IPS-15b (cell line): Measurements from ENCODE around the gene PPIE.

ENCODE experiments used
- H3K27me3 ChIP-seq: one replicate; pipeline ENCODE4 v1.6.1; 2013; ENCODE audit warnings: low read length; ENCODE audit not compliant: control insufficient read depth, insufficient read depth
- H3K36me3 ChIP-seq: one replicate; pipeline ENCODE4 v1.6.1; 2013; ENCODE audit warnings: low read length; ENCODE audit not compliant: control insufficient read depth, insufficient read depth
- H3K4me1 ChIP-seq: one replicate; pipeline ENCODE4 v1.6.1; 2013; ENCODE audit warnings: mild to moderate bottlenecking, low read length; ENCODE audit not compliant: control insufficient read depth, insufficient read depth
- H3K4me3 ChIP-seq: one replicate; pipeline ENCODE4 v1.5.1; 2013; ENCODE audit warnings: low read depth, low read length
- H3K9ac ChIP-seq: one replicate; pipeline ENCODE4 v1.6.1; 2013; ENCODE audit warnings: low read depth, mild to moderate bottlenecking, low read length
- H3K9me3 ChIP-seq: one replicate; pipeline ENCODE4 v1.6.1; 2013; ENCODE audit warnings: mild to moderate bottlenecking, low read length; ENCODE audit not compliant: control insufficient read depth, insufficient read depth

The PPIE gene

GRCh38 chr1:39738622-39739366 lies at the start of gene PPIE:
TSS of gene PPIE (plus strand) at chr1:39738882. CDS start at chr1:39738901, 19 bp downstream.
- no peaks in the 10 kb centered on the region for H3K4me1 ChIP-seq
- peaks cover 45% of the 10 kb centered on the region for H3K27me3 ChIP-seq
- no peaks in the 10 kb centered on the region for H3K36me3 ChIP-seq
- peak within 1 kb of the TSS; percentile 97 for H3K4me3 ChIP-seq
- H3K9ac ChIP-seq = peak within 1 kb of the TSS; percentile 93
- H3K9me3 ChIP-seq = no peaks in the 10 kb centered on the region

GRCh38 chr1:39689214-39689613 lies 49.5 kb upstream of the PPIE start:
- no peaks in the 10 kb centered on the region for H3K9me3 ChIP-seq

DNA sequence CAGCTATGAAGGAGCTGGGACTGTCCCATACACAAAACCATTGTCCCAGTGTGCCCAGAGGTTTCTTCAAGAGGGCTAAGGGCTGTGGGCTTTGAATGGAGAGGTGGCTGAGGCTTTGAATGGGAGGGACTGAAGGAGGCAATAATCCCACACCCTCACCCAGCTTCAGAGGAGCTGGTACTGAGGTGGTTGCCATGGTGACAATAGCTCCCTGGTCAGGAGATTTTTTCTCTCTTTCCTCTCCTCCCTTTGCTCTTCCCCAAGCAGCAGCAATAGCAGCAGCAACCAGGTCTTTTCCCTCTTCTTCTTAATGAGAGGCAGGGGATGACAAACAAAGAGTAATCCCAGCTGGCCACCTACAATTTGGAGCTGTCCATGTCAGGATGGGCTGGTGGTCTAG lies 49.0 kb upstream of the PPIE start:
- no peak overlapping the region for H3K9ac ChIP-seq
- no peaks in the 10 kb centered on the region for H3K36me3 ChIP-seq
- H3K4me1 ChIP-seq = no peaks in the 10 kb centered on the region
- H3K27me3 ChIP-seq = peaks cover 93% of the 10 kb centered on the region
- H3K9me3 ChIP-seq = no peaks in the 10 kb centered on the region
- peak overlapping the region; percentile 13 for H3K4me3 ChIP-seq

More at GRCh38 chr1:39689214-39689613, 49.5 kb upstream of the PPIE start:
- Histone ChIP-seq H3K36me3 (no peaks in the 10 kb centered on the region), H3K27me3 (peaks cover 93% of the 10 kb centered on the region), H3K4me1 (no peaks in the 10 kb centered on the region), H3K9ac (no peak overlapping the region), H3K4me3 (peak overlapping the region; percentile 13)

- Histone ChIP-seq H3K27me3 (peaks cover 93% of the 10 kb centered on the region), H3K4me3 (peak overlapping the region; percentile 8), H3K4me1 (no peaks in the 10 kb centered on the region)
Observed at GRCh38 chr1:39690225-39690624, 48.5 kb upstream of the PPIE start.

DNA sequence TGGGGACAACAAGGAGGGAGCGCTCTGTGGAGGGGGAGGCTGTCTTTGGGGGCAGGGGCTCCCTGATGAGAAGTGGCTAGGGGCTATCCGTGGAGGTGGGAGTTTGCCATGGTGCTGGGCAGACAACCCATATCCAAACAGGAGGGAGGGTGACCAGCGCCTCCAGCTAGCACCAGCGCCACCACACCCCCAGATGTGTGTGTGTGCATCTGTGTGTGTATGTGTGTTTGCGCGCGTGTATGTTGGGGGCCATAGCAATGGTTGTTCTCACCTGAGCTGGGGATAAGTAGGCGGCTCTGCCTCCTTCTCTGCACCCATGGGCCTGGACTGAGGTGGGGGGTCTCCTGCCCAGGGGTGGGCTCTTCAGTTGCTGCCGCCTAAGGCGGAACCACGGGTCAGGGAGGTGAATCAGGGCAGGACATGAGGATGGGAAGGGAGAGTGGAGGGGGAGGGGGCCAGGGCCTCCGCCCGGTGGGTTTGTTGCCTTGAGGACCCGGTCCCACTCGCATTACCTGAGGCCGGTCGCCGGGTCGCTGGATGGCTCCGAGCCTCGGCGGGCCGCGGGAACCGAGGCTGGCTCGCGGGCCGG lies 47.8 kb upstream of the PPIE start:
- no peaks in the 10 kb centered on the region for H3K36me3 ChIP-seq
- H3K9me3 ChIP-seq = no peaks in the 10 kb centered on the region
- no peak overlapping the region for H3K9ac ChIP-seq
- no peaks in the 10 kb centered on the region for H3K4me1 ChIP-seq
- peak overlapping the region; percentile 53 for H3K4me3 ChIP-seq
- H3K27me3 ChIP-seq = peaks cover 95% of the 10 kb centered on the region

More at GRCh38 chr1:39690225-39690624, 48.5 kb upstream of the PPIE start:
- Histone ChIP-seq H3K9me3 (no peaks in the 10 kb centered on the region), H3K9ac (no peak overlapping the region), H3K36me3 (no peaks in the 10 kb centered on the region)

GRCh38 chr1:39691383-39692151 lies 47.1 kb upstream of the PPIE start, which contains the start of gene HPCAL4:
TSS of gene HPCAL4 (minus strand) at chr1:39691433. CDS start at chr1:39684603, 6,830 bp downstream.
- H3K4me1 ChIP-seq = no peaks in the 10 kb centered on the region
- peak within 1 kb of the TSS; percentile 55 for H3K4me3 ChIP-seq
- H3K27me3 ChIP-seq = peaks cover 95% of the 10 kb centered on the region
- no peaks in the 10 kb centered on the region for H3K9me3 ChIP-seq
- no peak within 1 kb of the TSS for H3K9ac ChIP-seq
- H3K36me3 ChIP-seq = no peaks in the 10 kb centered on the region

DNA sequence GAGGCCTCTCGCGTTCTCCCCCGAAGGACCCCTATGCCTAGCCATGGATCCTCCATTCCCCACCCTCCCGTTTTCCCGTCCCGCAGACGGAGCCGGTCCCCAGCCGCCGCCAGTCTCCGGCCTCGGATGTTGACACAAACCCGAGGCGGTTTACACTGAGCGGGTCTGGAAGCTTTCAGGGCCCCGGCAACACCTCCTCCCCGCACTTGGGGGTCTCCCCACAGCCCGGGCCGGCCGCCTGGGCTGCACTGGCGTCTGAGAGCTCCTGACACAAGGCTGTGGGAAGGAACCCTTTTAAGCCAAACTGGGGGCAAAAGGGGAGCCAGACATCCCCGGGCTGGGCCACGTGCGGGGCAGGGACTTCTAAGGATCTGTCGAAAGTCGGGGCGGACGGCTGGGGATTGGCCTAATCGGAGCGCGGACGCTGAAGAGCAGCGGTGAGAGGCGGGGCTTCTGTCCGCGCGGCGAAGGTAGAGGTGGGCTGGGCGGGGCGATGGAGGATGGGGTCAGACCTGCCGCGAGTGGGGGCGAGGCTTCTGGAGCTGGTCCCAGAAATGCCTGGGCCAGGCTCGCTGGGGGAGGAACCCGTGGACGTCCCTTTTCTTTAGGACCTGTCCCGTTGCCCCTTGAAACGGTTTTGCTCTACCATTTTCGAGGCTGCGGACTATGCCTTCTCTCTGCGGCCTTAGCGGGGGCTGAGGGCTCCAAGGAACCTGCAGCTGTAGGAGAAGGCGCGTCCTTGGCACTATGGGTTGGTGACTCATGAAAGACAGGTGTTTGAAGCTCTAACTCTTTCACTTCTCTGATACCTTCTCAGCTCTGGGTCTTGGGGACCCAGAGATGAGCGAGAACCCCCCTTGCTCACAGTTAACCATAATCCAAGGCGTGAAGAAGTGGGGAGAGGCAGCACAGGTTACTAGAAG lies 46.3 kb upstream of the PPIE start:
- Histone ChIP-seq H3K27me3 (peaks cover 95% of the 10 kb centered on the region), H3K4me3 (peak overlapping the region; percentile 55), H3K9ac (no peak overlapping the region)

DNA sequence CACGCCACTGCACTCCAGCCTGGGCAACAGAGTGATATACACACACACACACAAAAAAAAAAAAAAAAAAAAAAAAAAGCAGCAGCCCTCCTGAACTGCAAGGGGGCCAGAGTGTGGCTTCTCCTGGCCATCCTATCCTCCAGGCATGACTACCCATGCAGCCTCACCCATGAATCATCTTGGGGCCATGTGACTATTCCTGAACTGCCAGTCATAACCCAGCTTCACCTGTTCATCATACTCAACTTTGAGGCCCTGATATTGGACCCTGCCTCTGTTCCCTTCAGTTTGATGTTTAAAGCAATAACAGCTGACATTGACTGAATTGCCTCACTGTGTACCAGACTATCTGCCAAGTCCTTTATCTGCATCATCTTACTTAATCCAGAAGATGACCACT lies 44.7 kb upstream of the PPIE start:
- Histone ChIP-seq H3K4me1 (no peaks in the 10 kb centered on the region), H3K9me3 (no peaks in the 10 kb centered on the region), H3K27me3 (peaks cover 95% of the 10 kb centered on the region), H3K4me3 (no peak overlapping the region), H3K36me3 (no peaks in the 10 kb centered on the region), H3K9ac (no peak overlapping the region)

More for the DNA sequence above, 46.3 kb upstream of the PPIE start:
- Histone ChIP-seq H3K9me3 (no peaks in the 10 kb centered on the region), H3K4me1 (no peaks in the 10 kb centered on the region), H3K36me3 (no peaks in the 10 kb centered on the region)

- peaks cover 94% of the 10 kb centered on the region for H3K27me3 ChIP-seq
- no peak overlapping the region for H3K9ac ChIP-seq
- no peaks in the 10 kb centered on the region for H3K4me1 ChIP-seq
- H3K9me3 ChIP-seq = no peaks in the 10 kb centered on the region
- no peak overlapping the region for H3K4me3 ChIP-seq
- H3K36me3 ChIP-seq = no peaks in the 10 kb centered on the region
Observed at GRCh38 chr1:39695016-39695415, 43.7 kb upstream of the PPIE start.

DNA sequence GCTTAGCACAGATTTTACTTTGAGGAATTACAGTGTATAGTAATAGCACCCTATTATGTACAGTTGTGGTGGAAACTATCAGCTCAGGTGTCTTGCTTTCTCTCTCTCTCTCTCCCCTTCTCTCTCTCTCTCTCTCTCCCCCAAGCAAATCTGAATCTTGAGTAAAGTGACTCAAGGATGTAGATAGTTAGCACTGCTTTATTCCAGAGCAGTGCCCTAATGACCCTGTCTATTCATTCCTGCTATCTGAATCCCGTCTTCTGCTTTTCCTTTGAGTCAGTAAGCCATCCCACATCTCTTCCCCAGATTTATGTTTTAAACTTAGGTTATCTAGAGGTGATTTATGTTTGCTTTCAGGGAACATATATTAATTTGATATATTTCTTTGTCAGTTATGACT lies 42.2 kb upstream of the PPIE start:
- Histone ChIP-seq H3K4me1 (no peaks in the 10 kb centered on the region), H3K27me3 (peaks cover 96% of the 10 kb centered on the region), H3K9me3 (no peaks in the 10 kb centered on the region), H3K36me3 (no peaks in the 10 kb centered on the region), H3K4me3 (no peak overlapping the region), H3K9ac (no peak overlapping the region)

- no peak overlapping the region for H3K9ac ChIP-seq
- peaks cover 94% of the 10 kb centered on the region for H3K27me3 ChIP-seq
- no peaks in the 10 kb centered on the region for H3K4me1 ChIP-seq
- no peaks in the 10 kb centered on the region for H3K9me3 ChIP-seq
- H3K4me3 ChIP-seq = no peak overlapping the region
- H3K36me3 ChIP-seq = no peaks in the 10 kb centered on the region
Observed at GRCh38 chr1:39698568-39698967, 40.1 kb upstream of the PPIE start.
